Measurements from ENCODE around the gene GNG11.

DNA sequence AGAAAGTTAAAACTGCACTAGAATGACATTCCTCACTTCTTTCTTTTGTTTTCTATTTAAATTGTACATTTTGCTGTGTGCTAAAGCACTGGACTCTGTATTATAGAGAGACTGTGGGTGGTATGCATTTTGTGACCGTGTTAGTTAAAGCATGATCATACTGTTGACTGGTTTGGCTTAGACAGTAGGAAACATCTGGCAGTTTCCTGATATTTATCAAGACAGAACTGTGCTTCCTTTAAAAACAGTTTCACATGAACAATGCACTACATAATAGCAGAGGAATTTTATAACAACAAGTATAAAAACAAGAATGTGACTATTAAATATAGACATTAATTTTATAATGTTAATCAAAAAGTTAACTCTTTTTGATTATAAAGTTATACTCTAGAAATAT, 23.1 kb downstream of the GNG11 start:
- TF ChIP-seq GABPB1 (CRISPR knock-in tag; IDR thresholded peaks at IDR 0.05) (no peak), ZNF263 (CRISPR knock-in tag; IDR thresholded peaks at IDR 0.05) (no peak), ZNF589 (CRISPR knock-in tag; conservative IDR thresholded peaks at IDR 0.05) (no peak)
- TF ChIP-seq, protein P1, sequence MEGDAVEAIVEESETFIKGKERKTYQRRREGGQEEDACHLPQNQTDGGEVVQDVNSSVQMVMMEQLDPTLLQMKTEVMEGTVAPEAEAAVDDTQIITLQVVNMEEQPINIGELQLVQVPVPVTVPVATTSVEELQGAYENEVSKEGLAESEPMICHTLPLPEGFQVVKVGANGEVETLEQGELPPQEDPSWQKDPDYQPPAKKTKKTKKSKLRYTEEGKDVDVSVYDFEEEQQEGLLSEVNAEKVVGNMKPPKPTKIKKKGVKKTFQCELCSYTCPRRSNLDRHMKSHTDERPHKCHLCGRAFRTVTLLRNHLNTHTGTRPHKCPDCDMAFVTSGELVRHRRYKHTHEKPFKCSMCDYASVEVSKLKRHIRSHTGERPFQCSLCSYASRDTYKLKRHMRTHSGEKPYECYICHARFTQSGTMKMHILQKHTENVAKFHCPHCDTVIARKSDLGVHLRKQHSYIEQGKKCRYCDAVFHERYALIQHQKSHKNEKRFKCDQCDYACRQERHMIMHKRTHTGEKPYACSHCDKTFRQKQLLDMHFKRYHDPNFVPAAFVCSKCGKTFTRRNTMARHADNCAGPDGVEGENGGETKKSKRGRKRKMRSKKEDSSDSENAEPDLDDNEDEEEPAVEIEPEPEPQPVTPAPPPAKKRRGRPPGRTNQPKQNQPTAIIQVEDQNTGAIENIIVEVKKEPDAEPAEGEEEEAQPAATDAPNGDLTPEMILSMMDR (CRISPR knock-in tag; IDR thresholded peaks at IDR 0.05), result no peak
